Left ventricle myocardium inferior (tissue), 1 donor: ENCODE results near the gene LRMDA. TPM values are rescaled to one million over a fixed set of nuclear protein-coding genes. Genes with fewer than 3 reads are reported as not detected.

Experiments
- DNase-seq: peaks from one replicate; pipeline ENCODE4 v3.0.0-alpha.2; 2020
- H3K27ac ChIP-seq: fragments of 200-600 bp; replicated peaks from 2 replicates; pipeline ENCODE4 v1.8.0; 2021
- H3K27me3 ChIP-seq: fragments of 200-600 bp; 2 replicates; pipeline ENCODE4 v1.8.0; 2021; ENCODE audit warnings: low read depth
- H3K36me3 ChIP-seq: fragments of 200-600 bp; 2 replicates; pipeline ENCODE4 v1.8.0; 2021
- H3K4me1 ChIP-seq: fragments of 200-600 bp; 2 replicates; pipeline ENCODE4 v1.8.0; 2021
- H3K4me3 ChIP-seq: fragments of 200-600 bp; 2 replicates; pipeline ENCODE4 v1.8.0; 2021; ENCODE audit warnings: mild to moderate bottlenecking, moderate library complexity
- H3K9me3 ChIP-seq: fragments of 200-600 bp; replicated peaks from 2 replicates; pipeline ENCODE4 v1.8.0; 2021
- CTCF ChIP-seq: fragments of 200-600 bp; IDR thresholded peaks from 2 replicates; pipeline ENCODE4 v1.8.0; 2021; ENCODE audit warnings: antibody characterized with exemption, mild to moderate bottlenecking, borderline replicate concordance
- intact Hi-C: fragments of 100-400 bp; cut with micrococcal nuclease; formaldehyde crosslinking; loops from one replicate; pipeline ENCODE4 v1.11.0; 2022
- total RNA-seq: library from RNA; stranded (reverse); fragmentation: NEBNext Ultra II Directional; extraction: Animal tissue kit (Norgen Biotek cat#: 25700); gene quantifications from one replicate; pipeline ENCODE4 v1.2.1, GENCODE V29; 2021
- donor health status: DM: no; HTN: yes; CAD: no; lungs with severe emphysema.

LRMDA gene
- total RNA-seq, 1 donor from 2014 or later: 18.7 TPM

- Histone ChIP-seq H3K36me3 (no peaks in the 10 kb centered on the region), H3K27ac (no peak overlapping the region), H3K9me3 (peaks cover 2% of the 10 kb centered on the region), H3K4me3 (no peak overlapping the region), H3K27me3 (no peaks in the 10 kb centered on the region), H3K4me1 (peaks cover 2% of the 10 kb centered on the region)
- intact Hi-C loops: no loop called here
- DNase-seq: no peak
- TF ChIP-seq CTCF: no peak
Observed at GRCh38 chr10:76091926-76092325, 660.5 kb downstream of the LRMDA start.

- H3K9me3 ChIP-seq: no peaks in the 10 kb centered on the region
- intact Hi-C loops: no loop called here
- H3K36me3 ChIP-seq: no peaks in the 10 kb centered on the region
- peaks cover 2% of the 10 kb centered on the region for H3K4me1 ChIP-seq
- no peak overlapping the region for H3K27ac ChIP-seq
- peaks cover 11% of the 10 kb centered on the region for H3K27me3 ChIP-seq
- H3K4me3 ChIP-seq: no peak overlapping the region
- DNase-seq: no peak
- no peak for TF ChIP-seq CTCF
Observed at GRCh38 chr10:76106611-76107010, 675.2 kb downstream of the LRMDA start.

GRCh38 chr10:76108563-76109359, 677.3 kb downstream of the LRMDA start:
- H3K4me3 ChIP-seq: no peak overlapping the region
- H3K36me3 ChIP-seq: no peaks in the 10 kb centered on the region
- intact Hi-C loops: no loop called here
- H3K9me3 ChIP-seq: no peaks in the 10 kb centered on the region
- H3K4me1 ChIP-seq: peaks cover 12% of the 10 kb centered on the region
- no peak overlapping the region for H3K27ac ChIP-seq
- peaks cover 17% of the 10 kb centered on the region for H3K27me3 ChIP-seq
- DNase-seq: no peak
- no peak for TF ChIP-seq CTCF

DNA sequence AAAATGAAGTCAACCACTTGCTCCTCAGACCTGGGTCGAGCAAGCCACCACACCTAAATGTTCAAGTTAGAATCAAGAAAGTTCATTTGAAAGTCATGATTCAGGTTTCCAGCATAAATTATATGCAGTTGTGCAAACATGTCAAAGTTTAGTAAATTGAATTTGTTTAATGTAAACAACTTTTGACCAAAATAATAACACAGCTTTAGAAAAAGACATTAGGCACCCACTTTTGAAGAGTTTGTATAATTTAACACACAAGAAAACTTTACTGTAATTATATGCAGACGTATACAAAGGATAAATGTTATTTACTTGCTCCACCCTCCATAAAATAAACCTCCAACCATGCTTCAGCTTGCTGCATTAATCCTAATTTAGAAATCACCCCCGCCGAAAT, 680.0 kb downstream of the LRMDA start:
- no peak for DNase-seq
- Histone ChIP-seq H3K4me1 (peaks cover 12% of the 10 kb centered on the region), H3K9me3 (no peaks in the 10 kb centered on the region), H3K27me3 (peaks cover 17% of the 10 kb centered on the region), H3K4me3 (peak overlapping the region; percentile 57), H3K36me3 (no peaks in the 10 kb centered on the region), H3K27ac (no peak overlapping the region)
- TF ChIP-seq CTCF: no peak
- intact Hi-C loops: no loop called here

DNA sequence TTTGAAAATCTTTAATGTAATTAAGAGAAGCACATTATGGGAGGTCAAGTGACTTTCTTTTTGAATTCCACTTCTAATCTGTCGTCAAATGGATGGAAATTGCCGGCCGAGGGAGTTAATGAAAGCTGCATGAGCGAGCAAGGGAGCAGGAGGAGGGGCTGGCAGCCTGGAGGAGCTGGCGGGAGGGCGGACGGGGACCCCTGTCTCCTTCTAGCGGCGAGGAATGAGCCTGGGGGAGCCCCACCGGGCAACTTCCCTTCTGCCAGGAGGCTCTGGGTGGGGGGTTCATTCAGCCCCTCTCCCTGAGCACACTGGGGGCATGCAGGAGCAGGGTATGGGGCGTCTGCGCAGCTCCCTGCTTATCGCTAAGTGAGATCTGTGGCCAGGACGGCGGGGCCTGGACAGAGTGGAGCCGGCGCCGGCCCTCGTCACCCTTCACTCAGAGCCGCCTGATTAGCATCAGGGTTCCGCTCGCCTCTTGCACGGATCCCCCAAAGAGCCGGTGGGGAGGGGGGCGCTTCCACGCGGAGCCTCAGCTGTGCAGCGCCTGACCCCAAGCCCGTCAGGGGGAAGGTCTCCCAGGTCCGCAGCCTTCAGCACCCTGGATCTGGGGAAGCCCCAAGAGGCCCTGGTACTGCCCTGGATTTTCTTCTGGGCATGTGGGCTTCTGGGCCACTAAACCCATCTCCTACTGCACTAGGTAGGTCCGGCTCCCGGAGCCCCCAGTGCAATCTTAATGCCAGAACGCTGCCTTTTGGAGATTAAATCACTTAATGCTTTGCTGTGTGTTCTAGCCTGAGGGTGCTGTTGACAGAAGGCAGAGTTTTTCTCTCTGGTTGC, 680.8 kb downstream of the LRMDA start:
- Histone ChIP-seq H3K4me1 (peaks cover 12% of the 10 kb centered on the region), H3K36me3 (no peaks in the 10 kb centered on the region), H3K27me3 (peaks cover 17% of the 10 kb centered on the region), H3K27ac (no peak overlapping the region), H3K4me3 (peak overlapping the region; percentile 57), H3K9me3 (no peaks in the 10 kb centered on the region)
- intact Hi-C loops: no loop called here
- no peak for TF ChIP-seq CTCF
- no peak for DNase-seq
